HG03175 (cell line): Measurements from ENCODE around the gene ERC2.

Experiments
- ATAC-seq: cut with Tn5 transposase; IDR thresholded peaks from one replicate; pipeline ENCODE4 v1.9.1; 2021; ENCODE audit warnings: mild to moderate bottlenecking, moderate library complexity; ENCODE audit not compliant: unreplicated experiment

Gene ERC2

DNA sequence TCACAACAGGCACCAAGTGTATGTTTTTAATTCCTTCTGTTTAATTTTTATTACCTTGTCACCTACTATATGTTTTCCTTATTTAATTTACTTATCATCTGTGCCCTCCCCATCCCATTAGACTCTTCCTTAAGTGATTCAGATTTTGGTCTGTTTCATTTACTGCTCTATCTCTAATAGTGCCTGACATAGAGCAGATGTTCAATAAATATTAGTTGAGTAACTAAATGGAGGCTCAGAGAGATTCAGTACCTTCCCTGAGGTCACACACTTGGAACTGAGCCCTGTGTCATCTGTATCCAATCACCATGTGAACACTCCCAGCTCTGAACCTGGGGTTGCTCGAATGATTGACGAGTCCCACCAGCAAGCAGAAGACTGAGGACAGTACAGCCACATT lies 663.1 kb downstream of the ERC2 start:
- no peak for ATAC-seq

DNA sequence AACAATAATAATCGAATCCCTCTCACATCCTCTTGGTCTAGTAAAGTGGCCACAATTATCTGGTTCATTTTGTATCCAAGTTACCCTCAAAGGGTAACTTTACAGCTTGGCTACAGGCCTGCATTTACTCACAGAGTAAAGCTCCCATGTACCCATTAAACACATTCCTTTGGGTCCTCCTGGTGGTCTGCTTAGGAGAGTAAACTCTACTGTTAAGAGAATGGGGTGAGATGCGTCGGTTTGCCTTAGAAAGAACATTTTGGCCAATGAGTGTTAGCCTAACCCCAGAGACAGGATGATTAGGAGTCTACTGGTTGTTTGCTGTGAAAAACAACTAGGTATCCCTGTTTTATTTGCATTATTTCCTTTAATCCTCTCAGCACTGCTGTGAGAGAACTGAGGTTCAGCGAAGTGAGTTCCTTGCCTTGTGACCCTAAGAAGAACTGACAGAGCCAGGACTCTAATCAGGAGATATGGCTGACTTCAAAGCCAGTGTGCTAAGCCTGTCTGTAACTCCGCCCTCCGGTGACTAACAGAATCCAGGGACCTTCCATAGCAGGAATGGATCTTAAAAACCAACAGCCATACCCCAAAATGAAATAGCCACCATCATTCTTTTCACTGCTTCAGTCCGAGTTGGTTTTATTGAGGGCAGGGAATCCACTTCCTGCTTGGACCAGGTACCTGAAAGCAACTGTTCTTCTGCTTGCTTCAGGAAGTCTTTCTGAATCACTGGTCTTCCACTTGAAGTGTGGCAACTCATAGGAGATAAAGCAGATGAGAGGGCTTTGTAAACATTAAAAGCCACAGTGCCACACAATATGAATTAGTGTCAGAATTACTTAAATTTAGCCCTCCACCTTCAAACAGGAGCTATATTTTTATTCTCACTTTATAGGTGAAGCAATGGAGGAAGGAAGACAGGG lies 663.8 kb downstream of the ERC2 start:
- ATAC-seq: no peak

DNA sequence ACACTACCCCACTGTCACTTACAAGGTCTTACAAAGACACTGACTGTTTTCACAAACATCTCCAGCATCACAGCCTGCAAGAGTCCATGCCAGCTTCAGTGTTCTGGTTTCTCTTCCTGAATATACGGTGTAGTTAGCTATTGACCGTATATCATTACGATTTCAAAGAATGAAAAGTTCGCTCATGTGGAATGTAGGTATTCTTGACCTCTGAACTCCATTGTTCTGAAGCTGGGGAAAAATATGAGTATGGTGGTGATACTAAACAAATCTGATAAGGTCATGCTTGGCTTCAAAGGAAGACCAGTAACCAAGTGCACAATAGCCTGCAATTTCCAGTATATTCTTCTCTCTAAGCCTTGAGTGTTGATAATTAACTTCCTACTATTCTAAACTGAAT lies 665.5 kb downstream of the ERC2 start:
- no peak for ATAC-seq

DNA sequence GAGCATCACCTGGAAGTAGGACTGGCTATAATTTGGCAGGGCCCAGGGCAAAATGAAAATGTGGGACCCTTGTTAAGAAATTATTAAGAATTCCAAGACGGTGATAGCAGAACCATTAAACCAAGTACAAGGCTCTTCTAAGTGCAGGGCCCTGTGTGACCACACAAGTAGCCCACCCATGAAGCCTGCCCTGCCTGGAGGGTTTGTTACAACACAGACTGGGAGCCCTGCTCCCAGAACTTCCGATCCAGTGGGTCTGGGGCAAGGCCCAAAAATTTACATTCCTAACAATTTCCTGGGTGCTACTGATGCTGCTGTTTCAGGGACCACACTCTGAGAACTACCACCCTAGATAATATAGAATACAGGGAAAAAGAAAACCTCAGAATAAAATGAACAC lies 666.6 kb downstream of the ERC2 start:
- ATAC-seq: no peak

GRCh38 chr3:55801068-55801467 lies 667.2 kb downstream of the ERC2 start:
- ATAC-seq: no peak

DNA sequence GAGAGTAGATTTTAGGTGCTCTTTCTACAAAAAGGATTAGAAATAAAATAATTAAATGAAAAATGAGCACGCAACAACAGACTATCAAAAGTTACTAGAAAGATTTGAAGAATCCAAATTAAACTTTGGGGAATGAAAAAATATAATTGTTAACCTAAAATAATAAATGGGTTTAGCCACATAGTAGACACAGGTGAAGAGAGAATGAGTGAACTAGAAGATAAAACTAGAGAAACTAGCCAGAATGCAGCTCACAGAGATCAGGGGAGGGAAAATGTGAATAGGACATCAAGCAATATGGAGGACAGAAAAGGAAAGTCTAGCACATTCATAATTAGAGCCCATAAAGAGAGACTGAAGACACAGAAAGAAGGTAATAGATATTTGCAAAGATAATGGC lies 670.5 kb downstream of the ERC2 start:
- ATAC-seq: no peak

DNA sequence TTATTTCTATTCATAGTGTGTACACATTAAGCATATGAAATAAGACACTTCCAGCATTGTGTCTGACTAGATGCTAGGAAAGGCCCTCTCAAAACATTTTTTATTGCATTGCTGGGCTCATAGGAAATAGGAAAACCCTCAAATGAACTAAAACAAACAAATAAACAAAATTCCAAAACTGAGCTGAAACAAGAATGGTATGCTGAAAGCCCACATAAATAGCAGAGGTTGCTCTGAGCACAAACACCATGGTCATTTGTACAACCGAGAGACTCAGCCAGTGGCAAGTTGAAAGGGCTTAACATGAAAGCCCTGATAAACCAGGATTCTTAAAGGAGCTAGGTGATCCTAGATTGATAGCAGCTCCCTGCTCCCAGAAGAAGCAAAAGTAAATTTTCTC lies 671.2 kb downstream of the ERC2 start:
- no peak for ATAC-seq

DNA sequence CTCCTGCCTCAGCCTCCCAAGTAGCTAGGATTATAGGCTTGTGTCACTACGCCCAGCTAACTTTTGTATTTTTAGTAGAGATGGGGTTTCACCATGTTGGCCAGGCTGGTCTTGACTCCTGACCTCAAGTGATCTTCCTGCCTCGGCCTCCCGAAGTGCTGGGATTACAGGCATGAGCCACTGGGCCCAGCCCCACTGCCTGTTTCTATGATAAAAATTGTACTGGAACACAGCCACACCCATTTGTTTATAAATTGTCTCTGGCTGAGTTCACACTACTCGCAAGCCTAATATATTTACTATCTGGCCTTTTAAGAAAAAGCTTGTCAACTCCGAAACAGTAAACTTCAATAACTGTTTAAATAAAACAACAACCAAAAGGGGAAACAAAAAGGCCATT lies 671.7 kb downstream of the ERC2 start:
- no peak for ATAC-seq

- no peak for ATAC-seq
Observed at GRCh38 chr3:55795746-55796145, 672.5 kb downstream of the ERC2 start.

GRCh38 chr3:55795296-55795695 lies 673.0 kb downstream of the ERC2 start:
- ATAC-seq: no peak

GRCh38 chr3:55792742-55793141 lies 675.5 kb downstream of the ERC2 start:
- ATAC-seq: no peak

DNA sequence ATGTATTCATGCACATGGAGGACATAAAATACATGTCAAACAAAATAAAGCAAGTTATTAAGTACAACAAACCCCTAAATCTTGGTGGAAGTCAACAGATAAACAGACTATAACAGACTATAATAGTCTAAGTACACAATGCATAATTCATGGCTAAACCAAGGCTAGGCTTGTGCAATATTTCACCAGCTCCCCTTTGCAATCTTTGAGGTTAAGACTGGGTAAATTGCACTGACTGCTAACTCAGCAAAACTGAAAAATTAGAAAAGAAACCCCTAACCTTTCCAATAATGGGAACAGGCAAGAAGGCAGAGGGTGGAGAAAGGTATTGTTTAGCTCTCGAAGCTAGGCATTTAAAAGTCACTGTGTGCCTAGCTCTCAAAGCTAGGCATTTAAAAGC lies 676.3 kb downstream of the ERC2 start:
- no peak for ATAC-seq

- ATAC-seq: no peak
Observed at GRCh38 chr3:55790596-55791350, 677.5 kb downstream of the ERC2 start.

DNA sequence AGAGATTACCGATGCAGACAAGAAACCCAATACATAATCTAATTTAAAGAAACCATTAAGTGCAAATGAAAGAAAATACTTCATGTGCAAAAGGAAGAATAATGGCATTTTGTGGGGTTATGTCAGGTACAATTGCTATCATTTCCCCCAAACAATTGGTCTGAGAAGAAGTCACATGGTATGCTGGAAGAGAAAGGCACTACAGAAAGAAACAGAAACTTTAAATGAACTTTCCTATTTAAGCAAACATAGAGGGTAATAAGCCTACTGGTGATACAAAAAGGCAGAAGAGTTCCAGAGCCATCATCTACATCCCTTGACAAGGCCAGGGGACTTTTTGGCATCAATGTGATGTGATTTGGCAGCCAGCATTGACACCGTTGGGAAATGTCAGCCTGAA lies 678.8 kb downstream of the ERC2 start:
- ATAC-seq: no peak

GRCh38 chr3:55782807-55783206 lies 685.5 kb downstream of the ERC2 start:
- no peak for ATAC-seq

- ATAC-seq: no peak
Observed at GRCh38 chr3:55782351-55782750, 685.9 kb downstream of the ERC2 start.

- no peak for ATAC-seq
Observed at GRCh38 chr3:55780913-55781312, 687.4 kb downstream of the ERC2 start.

- no peak for ATAC-seq
Observed at GRCh38 chr3:55779543-55779942, 688.7 kb downstream of the ERC2 start.

DNA sequence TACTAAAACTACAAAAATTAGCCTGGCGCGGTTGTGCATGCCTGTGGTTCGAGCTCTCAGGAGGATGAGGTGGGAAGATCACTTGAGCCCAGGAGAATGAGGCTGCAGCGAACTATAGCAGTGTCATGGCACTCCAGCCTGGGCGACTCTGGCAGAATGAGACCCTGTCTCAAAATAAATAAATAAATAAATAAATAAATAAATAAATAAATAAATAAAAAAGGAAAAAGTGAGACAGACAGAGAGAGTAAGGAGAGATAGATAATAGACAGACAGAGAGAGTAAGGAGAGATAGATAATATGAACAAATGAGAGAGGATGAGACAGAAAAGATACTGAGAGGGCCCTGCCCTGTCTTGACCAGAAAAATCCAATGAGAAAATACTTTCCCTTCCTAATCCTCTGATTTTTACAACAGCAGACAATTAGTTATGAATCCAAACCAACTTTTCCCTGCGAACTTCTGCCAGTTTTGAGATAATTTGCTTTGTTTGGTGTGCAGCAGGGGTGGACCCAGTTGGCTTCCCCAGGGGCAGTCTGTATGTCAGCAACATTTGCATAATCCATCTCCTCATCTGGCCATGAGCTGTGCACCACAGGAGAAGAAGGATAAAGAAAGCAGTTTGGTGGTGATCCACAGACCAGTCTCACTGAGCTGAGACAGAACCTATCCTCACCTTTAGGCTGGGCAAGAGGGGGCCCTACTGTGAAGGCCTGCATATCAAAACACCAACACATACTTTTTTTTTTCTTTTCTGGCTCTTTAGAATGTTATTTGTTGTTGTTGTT lies 692.7 kb downstream of the ERC2 start:
- ATAC-seq: no peak

GRCh38 chr3:55774856-55775255 lies 693.4 kb downstream of the ERC2 start:
- no peak for ATAC-seq

GRCh38 chr3:55771503-55771902 lies 696.8 kb downstream of the ERC2 start:
- no peak for ATAC-seq
